NCI-H1417 treated with DMSO at 0.1 percent for 48 hours (cell line): ENCODE measurements around the gene LDLRAD4.

Experiments
- DNase-seq: peaks from one replicate; lab custom pipeline; 2025; lab: John Stamatoyannopoulos, UW

The LDLRAD4 gene

GRCh38 chr18:13371689-13372418 lies 153.3 kb downstream of the LDLRAD4 start:
- DNase-seq = no peak

- no peak for DNase-seq
These were observed 154.0 kb downstream of the LDLRAD4 start for GRCh38 chr18:13372531-13372951.

GRCh38 chr18:13374096-13374467 lies 155.5 kb downstream of the LDLRAD4 start:
- no peak for DNase-seq

- DNase-seq = no peak
These were observed 156.1 kb downstream of the LDLRAD4 start for GRCh38 chr18:13374468-13375301.

- DNase-seq = no peak
These were observed 157.0 kb downstream of the LDLRAD4 start for GRCh38 chr18:13375302-13376255.

- DNase-seq = no peak
These were observed 157.8 kb downstream of the LDLRAD4 start for GRCh38 chr18:13376298-13376840.

GRCh38 chr18:13376841-13377351 lies 158.3 kb downstream of the LDLRAD4 start:
- DNase-seq = no peak

GRCh38 chr18:13377496-13377895 lies 158.9 kb downstream of the LDLRAD4 start:
- DNase-seq = no peak

GRCh38 chr18:13378150-13378549 lies 159.6 kb downstream of the LDLRAD4 start:
- no peak for DNase-seq

GRCh38 chr18:13379062-13379865 lies 160.7 kb downstream of the LDLRAD4 start:
- no peak for DNase-seq

- DNase-seq = no peak
These were observed 161.6 kb downstream of the LDLRAD4 start for GRCh38 chr18:13379930-13380690.

GRCh38 chr18:13380691-13381070 lies 162.1 kb downstream of the LDLRAD4 start:
- no peak for DNase-seq

- DNase-seq = no peak
These were observed 162.8 kb downstream of the LDLRAD4 start for GRCh38 chr18:13381331-13381730.

- DNase-seq = no peak
These were observed 163.4 kb downstream of the LDLRAD4 start for GRCh38 chr18:13381944-13382365.

GRCh38 chr18:13382366-13382953 lies 163.9 kb downstream of the LDLRAD4 start:
- no peak for DNase-seq

- DNase-seq = no peak
These were observed 164.6 kb downstream of the LDLRAD4 start for GRCh38 chr18:13382954-13383827.

GRCh38 chr18:13386891-13387801 lies 168.6 kb downstream of the LDLRAD4 start:
- no peak for DNase-seq
